K562 (cell line): ENCODE data around the gene WFDC1. TPM values are rescaled to one million over a fixed set of nuclear protein-coding genes. Genes with fewer than 3 reads are reported as not detected.

ENCODE experiments used
- ARNT ChIP-seq, 2 experiments: fragments of 450-650 bp; IDR thresholded peaks; 2 replicates each; pipeline ENCODE4 v1.6.1; 2016; ENCODE audit warnings: mild to moderate bottlenecking in 1 of 2
- BRD4 ChIP-seq: fragments of 200-600 bp; sonication (generic); IDR thresholded peaks from 2 replicates; pipeline ENCODE4 v1.6.1; 2017; ENCODE audit warnings: inconsistent platforms
- CREM ChIP-seq: IDR thresholded peaks from 2 replicates; pipeline ENCODE4 v1.6.1; 2014; ENCODE audit warnings: antibody characterized with exemption, low read depth
- EP400 ChIP-seq: fragments of 450-650 bp; IDR thresholded peaks from 2 replicates; pipeline ENCODE4 v1.6.1; 2017; ENCODE audit warnings: antibody characterized with exemption, mild to moderate bottlenecking, moderate library complexity
- GABPB1 ChIP-seq: sonication (generic); formaldehyde crosslinking; IDR thresholded peaks from 2 replicates; pipeline ENCODE4 v1.8.0; 2022; ENCODE audit warnings: mild to moderate bottlenecking, missing genetic modification reagents
- HLTF ChIP-seq: fragments of 450-650 bp; IDR thresholded peaks from 2 replicates; pipeline ENCODE4 v1.6.1; 2016
- MCM7 ChIP-seq, 2 experiments: fragments of 450-650 bp; IDR thresholded peaks; 2 replicates each; pipeline ENCODE4 v1.6.1; 2016 to 2018
- MYBL2 ChIP-seq, 2 experiments: fragments of 450-650 bp in 1 of 2; sonication (generic) in 1 of 2; formaldehyde crosslinking in 1 of 2; IDR thresholded peaks; 2 replicates each; pipeline versions ENCODE4 v1.6.1 to v1.8.1; 2017 to 2022; ENCODE audit warnings: borderline replicate concordance in 1 of 2, inconsistent platforms in 1 of 2, low read depth in 1 of 2, mild to moderate bottlenecking in 1 of 2, missing genetic modification reagents in 1 of 2, moderate library complexity in 1 of 2
- RCOR1 ChIP-seq, 2 experiments: IDR thresholded peaks; 2 replicates each; pipeline ENCODE4 v1.6.1; 2012; ENCODE audit warnings: low read depth in 2 of 2, low read length in 2 of 2, borderline replicate concordance in 1 of 2, improper control_type of control experiment in 1 of 2
- TEAD4 ChIP-seq, 2 experiments: sonication (generic) in 1 of 2; formaldehyde crosslinking in 1 of 2; IDR thresholded peaks; 2 replicates each; pipeline versions ENCODE4 v1.6.1 to v1.8.0; 2012 to 2022; ENCODE audit warnings: borderline replicate concordance in 1 of 2, inconsistent platforms in 1 of 2, low read length in 1 of 2, mild to moderate bottlenecking in 1 of 2, missing genetic modification reagents in 1 of 2
- ZNF165 ChIP-seq: fragments of 250-450 bp; sonication (Bioruptor Pico); IDR thresholded peaks from 2 replicates; pipeline ENCODE4 v1.4.0; 2020; ENCODE audit warnings: borderline replicate concordance
- polyA plus RNA-seq, 8 experiments: library from polyadenylated mRNA; depleted of rRNA in 4 of 8; stranded (reverse) in 5 of 8; unstranded in 3 of 8; fragments of >200 nt; fragmentation: Nextera tagmentation in 2 of 8; fragmentation: Illumina TruSeq in 1 of 8; extraction: Ambion mirVana in 2 of 8; extraction: Trizol in 1 of 8; gene quantifications; 2 replicates each; pipeline versions ENCODE4 v1.2.1 to v1.2.3, GENCODE V29; 2011 to 2014; ENCODE audit warnings: inconsistent platforms in 1 of 8, missing spikeins in 1 of 8
- total RNA-seq, 7 experiments: library from RNA; depleted of rRNA in 6 of 7; stranded (reverse); fragments of >200 nt in 6 of 7; fragmentation: Illumina TruSeq in 2 of 7; extraction: Trizol in 2 of 7; gene quantifications; 2 replicates each; pipeline versions ENCODE4 v1.2.1 to v1.2.3, GENCODE V29; 2011 to 2021; ENCODE audit warnings: low replicate concordance in 1 of 7
- TF ChIP-seq, protein P1 (sequence below): fragments of 250-450 bp; sonication (Bioruptor Pico); IDR thresholded peaks from 2 replicates; pipeline ENCODE4 v1.8.0; 2021; ENCODE audit warnings: mild to moderate bottlenecking, moderate library complexity
- TF ChIP-seq, protein P2 (sequence below): sonication (generic); formaldehyde crosslinking; IDR thresholded peaks from 2 replicates; pipeline ENCODE4 v1.8.0; 2022; ENCODE audit warnings: missing genetic modification reagents, mild to moderate bottlenecking, borderline replicate concordance
- TF ChIP-seq, protein P3 (sequence below): fragments of 450-650 bp; IDR thresholded peaks from one replicate; pipeline ENCODE4 v1.6.1; 2018; ENCODE audit warnings: mild to moderate bottlenecking, moderate library complexity; ENCODE audit not compliant: partially characterized antibody
- TF ChIP-seq, protein P4 (sequence below), 3 experiments: IDR thresholded peaks in 2 of 3; conservative IDR thresholded peaks in 1 of 3; 2 replicates each; pipeline ENCODE4 v1.5.1; 2011 to 2012; ENCODE audit warnings: low read length in 3 of 3, mild to moderate bottlenecking in 3 of 3, control low read depth in 2 of 3, improper control_type of control experiment in 1 of 3, inconsistent platforms in 1 of 3, low read depth in 1 of 3, mixed read lengths in 1 of 3, moderate library complexity in 1 of 3; ENCODE audit not compliant: insufficient read depth in 2 of 3
- TF ChIP-seq, protein P5 (sequence below): fragments of 450-650 bp; IDR thresholded peaks from 2 replicates; pipeline ENCODE4 v1.6.1; 2016; ENCODE audit warnings: antibody characterized with exemption

WFDC1 gene
- total and polyA plus RNA-seq, 9 of the 15 experiments (the other 6 are each of a cell fraction or from before 2014, with no cell fraction given) = not detected

DNA sequence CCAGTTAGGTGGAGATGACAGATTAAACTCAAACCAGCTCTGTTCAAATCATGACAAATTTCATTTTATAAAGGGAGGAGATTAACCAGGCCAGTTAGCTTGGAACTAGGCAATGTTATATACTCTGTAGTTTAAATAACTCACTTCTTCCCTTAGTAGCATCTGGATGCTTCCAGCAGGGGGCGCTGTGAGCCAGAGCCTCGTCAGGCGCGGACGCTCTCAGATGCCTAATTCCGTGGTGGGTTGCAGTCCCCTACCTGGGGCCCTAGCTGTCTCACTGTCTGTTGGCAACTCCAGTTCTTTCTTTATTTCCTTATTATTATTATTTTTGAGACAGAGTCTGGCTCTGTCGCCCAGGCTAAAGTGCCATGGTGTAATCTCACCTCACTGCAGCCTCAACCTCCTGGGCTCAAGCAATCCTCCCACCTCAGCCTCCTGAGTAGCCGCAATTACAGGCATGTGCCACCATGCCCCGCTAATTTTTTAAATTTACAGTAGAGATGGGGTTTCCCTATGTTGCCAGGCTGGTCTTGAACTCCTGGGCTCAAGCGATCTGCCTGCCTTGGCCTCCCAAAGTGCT, 17.3 kb upstream of the WFDC1 start (continued):
- TF ChIP-seq, protein P1, sequence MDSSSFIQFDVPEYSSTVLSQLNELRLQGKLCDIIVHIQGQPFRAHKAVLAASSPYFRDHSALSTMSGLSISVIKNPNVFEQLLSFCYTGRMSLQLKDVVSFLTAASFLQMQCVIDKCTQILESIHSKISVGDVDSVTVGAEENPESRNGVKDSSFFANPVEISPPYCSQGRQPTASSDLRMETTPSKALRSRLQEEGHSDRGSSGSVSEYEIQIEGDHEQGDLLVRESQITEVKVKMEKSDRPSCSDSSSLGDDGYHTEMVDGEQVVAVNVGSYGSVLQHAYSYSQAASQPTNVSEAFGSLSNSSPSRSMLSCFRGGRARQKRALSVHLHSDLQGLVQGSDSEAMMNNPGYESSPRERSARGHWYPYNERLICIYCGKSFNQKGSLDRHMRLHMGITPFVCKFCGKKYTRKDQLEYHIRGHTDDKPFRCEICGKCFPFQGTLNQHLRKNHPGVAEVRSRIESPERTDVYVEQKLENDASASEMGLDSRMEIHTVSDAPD = no peak
- TF ChIP-seq HLTF (no peak), ZNF165 (CRISPR knock-in tag) (no peak), MYBL2 (IDR thresholded peaks at IDR 0.05; ENCODE audit: low read depth) (no peak), MYBL2 (CRISPR knock-in tag; IDR thresholded peaks at IDR 0.05; ENCODE audit: borderline replicate concordance) (no peak), BRD4 (no peak), RCOR1 (IDR thresholded peaks at IDR 0.05; ENCODE audit: borderline replicate concordance in 1 of 2, low read depth in 2 of 2, low read length in 2 of 2) (peak in 1 of 2 experiments; percentile 44; a peak in 1 of 4 replicates), ARNT (IDR thresholded peaks at IDR 0.05) (0 out of 4 replicates have a peak, but pooled peaks of 1 of the 2 experiments have one; percentile 17), TEAD4 (IDR thresholded peaks at IDR 0.05; ENCODE audit: low read length) (no peak), TEAD4 (CRISPR knock-in tag; IDR thresholded peaks at IDR 0.05; ENCODE audit: borderline replicate concordance) (no peak), GABPB1 (CRISPR knock-in tag) (no peak), EP400 (no peak), CREM (peak; percentile 61), MCM7 (IDR thresholded peaks at IDR 0.05) (no peak)
- TF ChIP-seq, protein P2, sequence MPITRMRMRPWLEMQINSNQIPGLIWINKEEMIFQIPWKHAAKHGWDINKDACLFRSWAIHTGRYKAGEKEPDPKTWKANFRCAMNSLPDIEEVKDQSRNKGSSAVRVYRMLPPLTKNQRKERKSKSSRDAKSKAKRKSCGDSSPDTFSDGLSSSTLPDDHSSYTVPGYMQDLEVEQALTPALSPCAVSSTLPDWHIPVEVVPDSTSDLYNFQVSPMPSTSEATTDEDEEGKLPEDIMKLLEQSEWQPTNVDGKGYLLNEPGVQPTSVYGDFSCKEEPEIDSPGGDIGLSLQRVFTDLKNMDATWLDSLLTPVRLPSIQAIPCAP (CRISPR knock-in tag) = no peak
- TF ChIP-seq, protein P3, sequence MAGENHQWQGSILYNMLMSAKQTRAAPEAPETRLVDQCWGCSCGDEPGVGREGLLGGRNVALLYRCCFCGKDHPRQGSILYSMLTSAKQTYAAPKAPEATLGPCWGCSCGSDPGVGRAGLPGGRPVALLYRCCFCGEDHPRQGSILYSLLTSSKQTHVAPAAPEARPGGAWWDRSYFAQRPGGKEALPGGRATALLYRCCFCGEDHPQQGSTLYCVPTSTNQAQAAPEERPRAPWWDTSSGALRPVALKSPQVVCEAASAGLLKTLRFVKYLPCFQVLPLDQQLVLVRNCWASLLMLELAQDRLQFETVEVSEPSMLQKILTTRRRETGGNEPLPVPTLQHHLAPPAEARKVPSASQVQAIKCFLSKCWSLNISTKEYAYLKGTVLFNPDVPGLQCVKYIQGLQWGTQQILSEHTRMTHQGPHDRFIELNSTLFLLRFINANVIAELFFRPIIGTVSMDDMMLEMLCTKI = no peak
- TF ChIP-seq, protein P4, sequence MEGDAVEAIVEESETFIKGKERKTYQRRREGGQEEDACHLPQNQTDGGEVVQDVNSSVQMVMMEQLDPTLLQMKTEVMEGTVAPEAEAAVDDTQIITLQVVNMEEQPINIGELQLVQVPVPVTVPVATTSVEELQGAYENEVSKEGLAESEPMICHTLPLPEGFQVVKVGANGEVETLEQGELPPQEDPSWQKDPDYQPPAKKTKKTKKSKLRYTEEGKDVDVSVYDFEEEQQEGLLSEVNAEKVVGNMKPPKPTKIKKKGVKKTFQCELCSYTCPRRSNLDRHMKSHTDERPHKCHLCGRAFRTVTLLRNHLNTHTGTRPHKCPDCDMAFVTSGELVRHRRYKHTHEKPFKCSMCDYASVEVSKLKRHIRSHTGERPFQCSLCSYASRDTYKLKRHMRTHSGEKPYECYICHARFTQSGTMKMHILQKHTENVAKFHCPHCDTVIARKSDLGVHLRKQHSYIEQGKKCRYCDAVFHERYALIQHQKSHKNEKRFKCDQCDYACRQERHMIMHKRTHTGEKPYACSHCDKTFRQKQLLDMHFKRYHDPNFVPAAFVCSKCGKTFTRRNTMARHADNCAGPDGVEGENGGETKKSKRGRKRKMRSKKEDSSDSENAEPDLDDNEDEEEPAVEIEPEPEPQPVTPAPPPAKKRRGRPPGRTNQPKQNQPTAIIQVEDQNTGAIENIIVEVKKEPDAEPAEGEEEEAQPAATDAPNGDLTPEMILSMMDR (IDR thresholded peaks at IDR 0.05 in 2 of 3, conservative IDR thresholded peaks at IDR 0.05 in 1 of 3; ENCODE audit: insufficient read depth in 2 of 3, low read depth in 1 of 3, low read length in 3 of 3) = peak; percentile 88 to 94 (median 90)
- TF ChIP-seq, protein P5, sequence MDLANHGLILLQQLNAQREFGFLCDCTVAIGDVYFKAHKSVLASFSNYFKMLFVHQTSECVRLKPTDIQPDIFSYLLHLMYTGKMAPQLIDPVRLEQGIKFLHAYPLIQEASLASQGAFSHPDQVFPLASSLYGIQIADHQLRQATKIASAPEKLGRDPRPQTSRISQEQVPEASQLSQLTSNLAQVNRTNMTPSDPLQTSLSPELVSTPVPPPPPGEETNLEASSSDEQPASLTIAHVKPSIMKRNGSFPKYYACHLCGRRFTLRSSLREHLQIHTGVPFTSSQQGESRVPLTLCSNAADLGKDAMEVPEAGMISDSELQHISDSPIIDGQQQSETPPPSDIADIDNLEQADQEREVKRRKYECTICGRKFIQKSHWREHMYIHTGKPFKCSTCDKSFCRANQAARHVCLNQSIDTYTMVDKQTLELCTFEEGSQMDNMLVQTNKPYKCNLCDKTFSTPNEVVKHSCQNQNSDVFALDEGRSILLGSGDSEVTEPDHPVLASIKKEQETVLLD = no peak
